OCI-LY7 (cell line): ENCODE results near the gene CNTRL.

Experiments used
- CTCF ChIP-seq: fragments of 200-600 bp; sonication (generic); conservative IDR thresholded peaks from 2 replicates; pipeline ENCODE4 v1.5.1; 2014; ENCODE audit warnings: mild to moderate bottlenecking, antibody characterized with exemption, low read length, moderate library complexity, mixed read lengths
- EZH2phosphoT487 ChIP-seq: fragments of 200-600 bp; sonication (generic); IDR thresholded peaks from 2 replicates; pipeline ENCODE4 v1.6.1; 2018; ENCODE audit warnings: low read depth, borderline replicate concordance, mild to moderate bottlenecking, mixed run types, antibody characterized with exemption, low read length, moderate library complexity, mixed read lengths

GRCh38 chr9:121074370-121075250 is at the start of gene CNTRL:
- TF ChIP-seq CTCF (no peak), EZH2phosphoT487 (no peak)
